NCI-H2029 (cell line): Measurements from ENCODE around the gene RAB3C.

Experiments used
- DNase-seq: peaks from one replicate; lab custom pipeline; 2025; lab: John Stamatoyannopoulos, UW

Gene RAB3C

DNA sequence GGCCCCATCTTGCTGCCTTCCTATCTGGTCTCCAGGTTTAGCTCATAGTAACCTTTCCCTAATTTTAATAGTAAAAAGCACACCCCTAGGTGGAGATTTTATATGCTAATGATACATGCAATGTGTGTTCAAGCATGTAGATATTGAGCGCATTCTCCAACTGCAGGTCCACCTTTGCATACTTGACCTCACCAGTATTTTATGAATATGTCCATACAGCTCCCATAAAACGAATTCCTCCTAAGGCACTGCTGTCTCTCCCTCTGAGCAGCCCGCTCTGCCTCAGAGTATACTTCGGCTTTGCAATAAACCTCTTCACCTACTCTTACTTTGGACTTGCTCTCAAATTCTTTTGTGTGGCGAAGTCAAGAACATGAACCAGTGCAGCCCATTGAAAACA is 153.3 kb downstream of the RAB3C start:
- DNase-seq: no peak

GRCh38 chr5:58737671-58738070 is 154.8 kb downstream of the RAB3C start:
- DNase-seq: no peak

GRCh38 chr5:58738336-58738735 is 155.5 kb downstream of the RAB3C start:
- no peak for DNase-seq

GRCh38 chr5:58739051-58739450 is 156.2 kb downstream of the RAB3C start:
- DNase-seq: no peak

DNA sequence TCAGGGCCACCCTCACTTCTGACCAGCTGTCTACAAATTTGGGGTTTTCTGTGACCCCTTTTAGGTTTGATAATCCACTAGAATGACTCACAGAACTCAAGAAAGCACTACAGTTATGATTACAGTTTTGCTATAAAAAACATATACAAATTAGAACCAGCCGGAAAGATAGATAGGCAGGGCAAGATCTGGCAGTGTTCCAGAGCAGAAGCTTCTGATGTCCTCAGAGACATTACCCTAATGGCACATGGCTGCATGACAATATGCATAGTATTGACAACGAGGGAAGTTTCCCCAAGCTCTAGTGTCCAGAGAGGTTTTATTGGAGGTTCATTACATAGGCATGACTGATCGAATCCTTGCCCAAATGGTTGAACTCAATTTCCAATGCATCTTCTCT is 158.1 kb downstream of the RAB3C start:
- DNase-seq: no peak

DNA sequence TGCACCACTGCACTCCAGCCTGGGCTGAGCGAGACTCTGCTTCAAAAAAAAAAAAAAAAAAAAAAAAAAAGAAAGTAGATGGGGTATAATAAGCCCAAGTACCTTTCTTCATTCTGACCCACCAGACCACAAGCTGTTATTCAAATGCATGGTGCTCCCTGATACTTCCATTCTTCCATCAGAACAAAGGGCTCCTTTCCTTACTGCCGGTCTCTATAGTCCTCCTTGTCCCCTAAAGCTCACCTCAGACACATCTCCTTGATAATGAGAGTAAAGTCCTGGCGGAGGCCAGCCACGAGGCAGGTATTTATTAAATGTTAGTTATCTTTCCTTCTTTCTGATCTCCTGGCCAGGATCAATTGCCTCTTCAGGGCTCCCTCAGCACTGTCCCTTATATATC is 162.5 kb downstream of the RAB3C start:
- DNase-seq: no peak

- DNase-seq: no peak
Observed at GRCh38 chr5:58746321-58746720, 163.4 kb downstream of the RAB3C start.

- no peak for DNase-seq
Observed at GRCh38 chr5:58750036-58750435, 167.2 kb downstream of the RAB3C start.

DNA sequence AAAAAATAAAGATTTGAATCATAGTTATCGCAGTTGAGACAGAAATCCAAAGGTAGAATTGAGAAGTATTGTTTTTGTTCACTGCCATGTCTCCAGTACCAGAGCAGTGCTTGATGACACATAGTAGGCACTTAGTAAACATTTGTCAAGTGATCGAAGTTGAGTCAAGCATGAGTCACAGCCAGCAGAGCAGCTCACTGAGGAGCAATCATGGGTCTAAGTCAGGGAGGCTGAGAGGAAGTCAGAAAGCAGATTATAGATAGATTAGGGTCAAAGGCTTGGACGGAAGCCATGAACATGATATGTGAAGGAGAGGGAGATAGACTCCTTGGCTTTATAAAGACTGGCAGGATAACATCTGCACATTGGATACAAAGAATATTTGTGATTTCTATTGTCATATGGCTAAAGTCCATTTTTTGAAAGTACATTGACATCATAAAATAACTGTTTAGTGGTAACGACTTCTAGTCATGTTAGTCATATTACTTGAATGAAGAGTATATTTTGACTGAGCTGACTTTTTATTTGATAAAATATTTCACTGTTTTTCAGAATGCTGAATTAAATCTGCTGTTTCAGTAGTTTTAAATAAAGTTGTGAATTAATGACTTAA is 168.5 kb downstream of the RAB3C start:
- no peak for DNase-seq

- no peak for DNase-seq
Observed at GRCh38 chr5:58752104-58752503, 169.2 kb downstream of the RAB3C start.

DNA sequence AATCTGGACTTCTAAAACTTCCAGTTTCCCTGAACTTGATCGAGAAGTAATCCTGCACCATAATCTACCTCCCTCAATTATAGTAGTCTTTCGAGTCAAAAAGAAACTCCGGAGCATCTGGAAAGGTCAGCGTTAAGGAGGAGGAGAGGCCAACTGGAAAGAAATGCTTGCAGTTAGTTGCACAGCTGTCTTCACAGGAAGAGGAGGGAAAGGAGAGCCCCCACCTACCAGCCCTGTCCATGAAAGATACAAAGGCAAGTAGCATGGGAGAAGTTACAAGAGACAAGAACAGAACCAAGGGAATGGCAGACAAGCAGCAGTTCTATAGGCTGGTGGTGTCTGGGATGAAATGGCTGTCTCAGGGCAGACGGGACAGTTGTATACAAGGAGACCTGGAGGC is 170.6 kb downstream of the RAB3C start:
- DNase-seq: no peak

DNA sequence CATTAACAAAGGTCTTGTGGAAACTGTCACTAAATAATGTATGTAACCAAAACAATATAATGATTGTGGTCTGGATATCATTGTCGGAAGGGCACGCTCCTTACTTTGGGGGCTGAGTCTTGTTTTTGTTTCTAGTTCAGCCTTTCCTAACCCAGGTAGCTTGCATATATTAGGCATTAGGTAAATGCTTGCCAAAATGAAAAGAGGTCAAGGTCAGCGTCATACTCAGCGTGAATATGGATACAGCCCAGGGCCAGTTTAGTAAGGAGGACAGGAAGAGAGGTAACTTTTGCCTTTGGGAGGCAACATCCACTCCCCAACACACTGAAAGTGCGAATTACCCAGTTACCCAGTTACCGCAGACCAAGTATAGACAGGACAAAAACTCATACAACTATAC is 171.4 kb downstream of the RAB3C start:
- no peak for DNase-seq

- DNase-seq: no peak
Observed at GRCh38 chr5:58755397-58755796, 172.5 kb downstream of the RAB3C start.

GRCh38 chr5:58759745-58760144 is 176.9 kb downstream of the RAB3C start:
- DNase-seq: no peak

DNA sequence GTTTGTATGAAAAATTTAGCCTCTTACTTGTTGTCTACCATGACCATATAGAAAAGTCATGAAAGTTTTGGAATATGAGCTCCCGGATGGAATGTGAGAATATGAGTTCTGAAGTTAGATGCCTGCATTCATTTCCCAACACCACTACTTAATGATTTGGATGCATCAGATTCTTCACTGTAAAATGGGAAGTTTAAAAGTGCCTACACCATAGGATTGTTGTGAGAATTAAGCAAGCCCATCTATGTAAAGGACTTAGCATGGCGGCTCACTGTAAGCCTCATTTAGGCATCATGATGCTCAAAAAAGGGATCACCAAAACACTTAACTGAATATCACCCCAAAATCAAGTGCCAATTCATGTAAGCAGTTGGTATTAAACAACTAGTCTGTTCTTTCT is 177.3 kb downstream of the RAB3C start:
- no peak for DNase-seq

- no peak for DNase-seq
Observed at GRCh38 chr5:58761407-58761806, 178.5 kb downstream of the RAB3C start.

DNA sequence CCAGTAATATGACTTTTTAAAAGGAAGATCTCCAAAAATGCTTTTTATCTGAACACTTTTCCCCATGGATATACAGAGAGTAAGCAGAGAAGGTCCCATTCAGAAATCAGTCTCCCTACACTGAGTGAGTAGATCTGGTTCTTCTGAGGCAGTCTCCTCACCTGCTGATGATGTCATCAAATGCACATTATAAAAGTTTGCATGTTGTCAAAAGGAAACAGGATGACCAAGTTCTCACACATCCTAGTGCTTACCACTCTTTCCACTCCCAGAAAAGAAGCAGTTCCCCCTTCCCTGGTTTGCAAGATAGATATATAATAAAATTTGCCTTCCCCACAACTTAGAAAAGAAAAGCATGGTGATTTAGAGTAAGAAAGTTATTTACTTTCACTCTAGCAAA is 180.5 kb downstream of the RAB3C start:
- DNase-seq: no peak

GRCh38 chr5:58764199-58764598 is 181.3 kb downstream of the RAB3C start:
- DNase-seq: no peak

- no peak for DNase-seq
Observed at GRCh38 chr5:58765058-58765457, 182.2 kb downstream of the RAB3C start.

DNA sequence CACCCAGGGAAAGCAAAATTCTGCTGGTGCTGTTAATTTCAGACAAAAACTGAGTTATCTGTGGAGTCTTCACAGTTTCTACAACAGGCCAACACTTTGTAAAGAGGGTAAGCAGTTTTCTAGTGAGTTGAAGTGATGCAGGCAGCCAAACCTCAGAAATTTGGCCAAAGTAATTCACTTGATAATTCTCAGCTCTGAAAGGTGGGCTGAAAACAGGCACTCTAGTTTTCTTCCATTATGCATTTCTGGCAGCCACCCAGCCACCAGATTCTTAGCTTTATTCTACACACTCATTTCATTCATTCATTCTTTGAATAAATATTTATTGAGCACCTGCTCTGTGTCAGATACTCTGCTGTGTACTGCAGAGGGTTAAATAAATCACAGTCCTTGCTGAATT is 184.2 kb downstream of the RAB3C start:
- DNase-seq: no peak

GRCh38 chr5:58770136-58770535 is 187.3 kb downstream of the RAB3C start:
- DNase-seq: no peak

DNA sequence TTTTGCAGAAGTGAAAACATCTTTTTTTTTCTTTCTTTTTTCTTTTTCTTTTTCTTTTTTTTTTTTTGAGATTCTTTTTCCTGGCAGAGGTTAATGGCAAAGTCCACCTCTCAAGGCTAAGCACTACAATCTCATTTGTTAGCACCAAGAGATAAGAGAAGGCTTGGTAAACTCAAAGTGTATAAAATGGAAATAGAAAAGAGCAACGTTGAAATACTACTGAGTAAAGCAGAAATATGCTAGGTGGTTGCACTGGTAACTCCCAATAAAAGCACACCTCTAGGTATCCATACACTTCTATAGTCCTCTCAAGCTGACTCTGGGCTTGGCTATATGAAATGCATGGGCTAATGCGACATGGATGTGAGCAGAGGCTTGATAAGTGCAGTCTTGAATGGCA is 188.9 kb downstream of the RAB3C start:
- DNase-seq: no peak

- DNase-seq: no peak
Observed at GRCh38 chr5:58773744-58774441, 191.0 kb downstream of the RAB3C start.

DNA sequence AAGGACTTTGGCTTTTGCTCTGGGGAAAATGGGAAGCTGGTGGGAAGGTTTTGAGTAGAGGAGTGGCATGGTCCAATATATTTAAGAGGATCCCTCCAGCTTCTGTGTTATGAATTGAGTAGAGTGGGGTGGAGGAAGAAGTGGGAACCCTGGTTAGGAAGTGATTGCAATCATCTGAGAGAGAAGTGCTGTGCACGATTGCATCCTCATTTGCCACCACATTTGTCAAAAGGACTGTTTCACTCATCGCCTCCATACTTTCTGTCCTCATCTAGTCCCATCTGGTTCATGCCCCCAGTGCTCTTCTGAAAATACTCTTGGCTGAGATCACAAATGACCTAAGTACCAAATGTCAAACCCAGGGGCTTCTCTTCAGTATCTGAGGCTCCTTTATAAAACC is 192.1 kb downstream of the RAB3C start:
- DNase-seq: no peak
